ENCODE measurements around the gene C8B. TPM values are rescaled to one million over a fixed set of nuclear protein-coding genes. Genes with fewer than 3 reads are reported as not detected.

C8B gene
- total RNA-seq = 1.2 TPM
- long read RNA-seq, partial matches to known transcripts = 0 of 2 reads
- long read RNA-seq, other reads (novel, unspliced or antisense) = 2 of 2 reads

GRCh38 chr1:56965916-56966697 is at the start of gene C8B:
C8B (minus strand) TSS chr1:56966015; CDS start chr1:56965948, 67 bp downstream.
- Histone ChIP-seq H3K36me3 (no peaks in the 10 kb centered on the region), H3K4me3 (no peak within 1 kb of the TSS), H3K4me1 (no peaks in the 10 kb centered on the region), H3K9me3 (no peaks in the 10 kb centered on the region), H3K27ac (no peak within 1 kb of the TSS), H3K27me3 (ENCODE audit: low read depth) (no peaks in the 10 kb centered on the region)
- intact Hi-C loops (cut with DNase I) = no loop called here
- DNase-seq (no peak), ATAC-seq (no peak)
- no peak for TF ChIP-seq CTCF (IDR thresholded peaks at IDR 0.05)

- DNase-seq = no peak
- Histone ChIP-seq H3K36me3 (no peaks in the 10 kb centered on the region), H3K27ac (no peak overlapping the region)
These were observed 49.3 kb upstream of the C8B start for GRCh38 chr1:57015071-57015470.

GRCh38 chr1:57013522-57013921 is 47.7 kb upstream of the C8B start:
- H3K36me3 ChIP-seq = no peaks in the 10 kb centered on the region
- intact Hi-C loops (cut with DNase I) = no loop called here
- TF ChIP-seq CTCF (IDR thresholded peaks at IDR 0.05) = no peak

More at GRCh38 chr1:57015071-57015470, 49.3 kb upstream of the C8B start:
- no peaks in the 10 kb centered on the region for H3K9me3 ChIP-seq
- intact Hi-C loops (cut with DNase I) = no loop called here
- TF ChIP-seq CTCF (IDR thresholded peaks at IDR 0.05) = no peak
- H3K27me3 ChIP-seq (ENCODE audit: low read depth) = no peaks in the 10 kb centered on the region
- no peaks in the 10 kb centered on the region for H3K4me1 ChIP-seq
- ATAC-seq = no peak
- no peak overlapping the region for H3K4me3 ChIP-seq

GRCh38 chr1:57012315-57012714 is 46.5 kb upstream of the C8B start:
- no peaks in the 10 kb centered on the region for H3K4me1 ChIP-seq
- no peak for ATAC-seq
- H3K36me3 ChIP-seq = no peaks in the 10 kb centered on the region
- no peak overlapping the region for H3K27ac ChIP-seq
- no peaks in the 10 kb centered on the region for H3K9me3 ChIP-seq
- H3K4me3 ChIP-seq = no peak overlapping the region
- DNase-seq = no peak
- intact Hi-C loops (cut with DNase I) = no loop called here
- H3K27me3 ChIP-seq (ENCODE audit: low read depth) = no peaks in the 10 kb centered on the region
- TF ChIP-seq CTCF (IDR thresholded peaks at IDR 0.05) = no peak

More at GRCh38 chr1:57013522-57013921, 47.7 kb upstream of the C8B start:
- H3K4me3 ChIP-seq = no peak overlapping the region
- H3K27ac ChIP-seq = no peak overlapping the region
- ATAC-seq (no peak), DNase-seq (no peak)
- no peaks in the 10 kb centered on the region for H3K4me1 ChIP-seq
- H3K9me3 ChIP-seq = no peaks in the 10 kb centered on the region
- no peaks in the 10 kb centered on the region for H3K27me3 ChIP-seq (ENCODE audit: low read depth)

GRCh38 chr1:57010511-57010910 is 44.7 kb upstream of the C8B start:
- Histone ChIP-seq H3K36me3 (no peaks in the 10 kb centered on the region), H3K27ac (no peak overlapping the region), H3K4me1 (no peaks in the 10 kb centered on the region), H3K4me3 (no peak overlapping the region), H3K27me3 (ENCODE audit: low read depth) (no peaks in the 10 kb centered on the region), H3K9me3 (no peaks in the 10 kb centered on the region)
- TF ChIP-seq CTCF (IDR thresholded peaks at IDR 0.05) = no peak
- ATAC-seq = no peak
- intact Hi-C loops (cut with DNase I) = no loop called here
- DNase-seq = no peak
